Endodermal cell (in vitro differentiated cells): ENCODE results near the gene IBTK. TPM values are rescaled to one million over a fixed set of nuclear protein-coding genes. Genes with fewer than 3 reads are reported as not detected.

Source experiments
- DNase-seq: peaks from one replicate; pipeline ENCODE4 v3.0.0-alpha.2; 2017
- H3K27ac ChIP-seq: 2 replicates; pipeline ENCODE4 v1.5.1; 2013; ENCODE audit warnings: mild to moderate bottlenecking, low read depth, low read length, moderate library complexity
- H3K27me3 ChIP-seq: 2 replicates; pipeline ENCODE4 v1.6.1; 2013; ENCODE audit warnings: mild to moderate bottlenecking, low read length, moderate library complexity; ENCODE audit not compliant: insufficient read depth, control insufficient read depth, poor library complexity, severe bottlenecking
- H3K36me3 ChIP-seq: 2 replicates; pipeline ENCODE4 v1.7.0; 2013; ENCODE audit warnings: mild to moderate bottlenecking, low read length, moderate library complexity; ENCODE audit not compliant: control insufficient read depth, insufficient read depth
- H3K4me1 ChIP-seq: one replicate; pipeline ENCODE4 v1.7.0; 2013; ENCODE audit warnings: low read length; ENCODE audit not compliant: control insufficient read depth, insufficient read depth
- H3K4me3 ChIP-seq: 2 replicates; pipeline ENCODE4 v1.5.1; 2013; ENCODE audit warnings: mild to moderate bottlenecking, low read length, moderate library complexity
- H3K9ac ChIP-seq: 2 replicates; pipeline ENCODE4 v1.6.1; 2013; ENCODE audit warnings: mild to moderate bottlenecking, low read length, moderate library complexity; ENCODE audit not compliant: poor library complexity, severe bottlenecking; ENCODE audit errors: extremely low read depth
- H3K9me3 ChIP-seq: 2 replicates; pipeline ENCODE4 v1.6.1; 2013; ENCODE audit warnings: mild to moderate bottlenecking, low read length, moderate library complexity; ENCODE audit not compliant: control insufficient read depth
- H3K27ac Mint-ChIP-seq: 2 replicates; pipeline ENCODE4 v1.8.0; 2020; ENCODE audit warnings: mixed read lengths
- H3K27me3 Mint-ChIP-seq: 2 replicates; pipeline ENCODE4 v1.8.0; 2021; ENCODE audit warnings: mild to moderate bottlenecking, mixed read lengths; ENCODE audit not compliant: insufficient read depth
- H3K36me3 Mint-ChIP-seq: 2 replicates; pipeline ENCODE4 v1.8.0; 2020; ENCODE audit warnings: low read depth, mixed read lengths
- H3K4me1 Mint-ChIP-seq: 2 replicates; pipeline ENCODE4 v1.8.0; 2020; ENCODE audit warnings: mixed read lengths
- H3K4me3 Mint-ChIP-seq: 2 replicates; pipeline ENCODE4 v1.8.0; 2020; ENCODE audit warnings: mild to moderate bottlenecking, moderate library complexity, mixed read lengths
- H3K9me3 Mint-ChIP-seq: 2 replicates; pipeline ENCODE4 v1.8.0; 2020; ENCODE audit warnings: mild to moderate bottlenecking, mixed read lengths
- WGBS, 2 experiments: methylation state at CpG; one replicate each; pipeline versions ENCODE4 v1.1.5 to v1.1.7; 2013; ENCODE audit warnings: missing lambda C conversion rate in 2 of 2, mixed read lengths in 1 of 2; ENCODE audit not compliant: insufficient coverage in 1 of 2, insufficient read length in 1 of 2; 5-methylcytosine and 5-hydroxymethylcytosine counted together
- total RNA-seq, 2 donors: library from RNA; stranded (reverse); fragmentation: NEBNext Ultra II Directional in 1 of 2; extraction: Animal tissue kit (Norgen Biotek cat#: 25700) in 1 of 2; gene quantifications; 2 replicates in 1 of 2; 3 replicates in 1 of 2; pipeline ENCODE4 v1.2.1, GENCODE V29; 2021
- TF ChIP-seq, protein P1 (sequence below): fragments of 200-600 bp; sonication (generic); conservative IDR thresholded peaks from 2 replicates; pipeline ENCODE4 v1.5.0; 2021; ENCODE audit warnings: antibody characterized with exemption, mild to moderate bottlenecking

The IBTK gene
- total RNA-seq, 2 donors from 2014 or later = 35.8 to 46.2 TPM

DNA sequence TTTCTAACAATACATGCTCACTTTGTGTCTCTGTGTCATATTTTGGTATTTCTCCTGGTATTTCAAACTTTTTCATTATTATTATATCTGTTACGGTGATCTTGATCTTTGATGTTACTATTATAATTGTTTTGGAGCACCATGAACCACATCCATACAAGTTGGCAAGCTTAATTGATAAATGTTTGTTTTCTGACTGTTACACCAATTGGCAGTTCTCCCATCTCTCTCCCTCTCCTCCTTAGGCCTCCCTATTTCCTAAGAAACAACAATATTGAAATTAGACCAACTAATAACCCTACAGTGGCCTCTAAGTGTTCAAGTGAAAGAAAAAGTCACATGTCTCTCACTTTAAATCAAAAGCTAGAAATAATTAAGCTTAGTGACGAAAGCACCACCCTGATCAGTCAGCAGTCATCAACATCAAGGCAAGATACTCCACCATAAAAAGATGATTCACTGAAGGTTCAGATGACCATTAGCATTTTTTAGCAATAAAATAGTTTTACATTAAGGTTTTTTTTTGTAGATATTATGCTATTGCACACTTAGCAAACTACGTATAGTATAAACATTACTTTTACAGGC is 61.5 kb downstream of the IBTK start:
- H3K4me1 Mint-ChIP-seq = no peaks in the 10 kb centered on the region
- no peaks in the 10 kb centered on the region for H3K9me3 Mint-ChIP-seq
- Histone ChIP-seq H3K36me3 (peaks cover 89% of the 10 kb centered on the region), H3K9me3 (no peaks in the 10 kb centered on the region), H3K4me3 (no peak overlapping the region), H3K9ac (no peak overlapping the region), H3K27me3 (no peaks in the 10 kb centered on the region), H3K4me1 (no peaks in the 10 kb centered on the region), H3K27ac (no peak overlapping the region)
- TF ChIP-seq, protein P1, sequence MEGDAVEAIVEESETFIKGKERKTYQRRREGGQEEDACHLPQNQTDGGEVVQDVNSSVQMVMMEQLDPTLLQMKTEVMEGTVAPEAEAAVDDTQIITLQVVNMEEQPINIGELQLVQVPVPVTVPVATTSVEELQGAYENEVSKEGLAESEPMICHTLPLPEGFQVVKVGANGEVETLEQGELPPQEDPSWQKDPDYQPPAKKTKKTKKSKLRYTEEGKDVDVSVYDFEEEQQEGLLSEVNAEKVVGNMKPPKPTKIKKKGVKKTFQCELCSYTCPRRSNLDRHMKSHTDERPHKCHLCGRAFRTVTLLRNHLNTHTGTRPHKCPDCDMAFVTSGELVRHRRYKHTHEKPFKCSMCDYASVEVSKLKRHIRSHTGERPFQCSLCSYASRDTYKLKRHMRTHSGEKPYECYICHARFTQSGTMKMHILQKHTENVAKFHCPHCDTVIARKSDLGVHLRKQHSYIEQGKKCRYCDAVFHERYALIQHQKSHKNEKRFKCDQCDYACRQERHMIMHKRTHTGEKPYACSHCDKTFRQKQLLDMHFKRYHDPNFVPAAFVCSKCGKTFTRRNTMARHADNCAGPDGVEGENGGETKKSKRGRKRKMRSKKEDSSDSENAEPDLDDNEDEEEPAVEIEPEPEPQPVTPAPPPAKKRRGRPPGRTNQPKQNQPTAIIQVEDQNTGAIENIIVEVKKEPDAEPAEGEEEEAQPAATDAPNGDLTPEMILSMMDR = no peak
- no peak for DNase-seq
- H3K27me3 Mint-ChIP-seq = no peaks in the 10 kb centered on the region
- H3K27ac Mint-ChIP-seq = no peak overlapping the region
- H3K4me3 Mint-ChIP-seq = no peak overlapping the region
- H3K36me3 Mint-ChIP-seq = peaks cover 58% of the 10 kb centered on the region
- 94% methylated on average over 2 of the region's 3 CpGs; no CpG with 5 or more reads in 1 of the 2 experiments for whole genome bisulfite sequencing, 2 experiments

DNA sequence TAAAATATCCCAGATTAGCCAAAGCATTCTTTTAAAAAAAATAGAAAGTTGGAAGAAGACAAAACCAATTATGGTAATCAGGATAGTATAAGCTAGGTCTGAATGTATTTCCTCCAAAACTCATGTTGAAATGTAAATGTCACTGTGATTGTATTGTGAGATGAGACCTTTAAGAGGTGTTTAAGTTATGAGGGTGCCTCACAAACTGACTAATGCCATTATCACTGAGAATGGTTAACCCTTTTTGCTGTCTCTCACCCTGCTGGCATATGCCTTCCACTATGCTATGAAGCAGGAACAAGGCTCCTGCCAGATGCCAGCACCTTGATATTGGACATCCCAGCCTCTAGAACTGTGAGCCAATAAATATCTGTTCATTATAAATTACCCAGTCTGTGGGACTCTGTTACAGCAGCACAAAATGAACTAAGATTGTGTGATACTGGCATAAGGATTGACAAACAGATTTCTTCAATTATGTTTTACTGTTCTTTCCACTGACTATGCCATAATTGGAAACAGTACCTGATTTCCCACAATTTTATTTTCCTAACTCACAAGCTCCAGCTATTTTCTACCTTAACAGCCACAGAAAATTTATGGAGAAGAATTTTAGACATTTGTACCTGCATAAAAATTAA is 63.8 kb downstream of the IBTK start:
- TF ChIP-seq, protein P1 = no peak
- Mint-ChIP-seq H3K4me1 (no peaks in the 10 kb centered on the region), H3K27me3 (no peaks in the 10 kb centered on the region), H3K4me3 (no peak overlapping the region), H3K9me3 (no peaks in the 10 kb centered on the region), H3K36me3 (peaks cover 55% of the 10 kb centered on the region), H3K27ac (no peak overlapping the region)
- no peak for DNase-seq
- H3K9me3 ChIP-seq = no peaks in the 10 kb centered on the region
- no peak overlapping the region for H3K9ac ChIP-seq
- no peak overlapping the region for H3K4me3 ChIP-seq
- peaks cover 85% of the 10 kb centered on the region for H3K36me3 ChIP-seq
- no peaks in the 10 kb centered on the region for H3K4me1 ChIP-seq
- no peaks in the 10 kb centered on the region for H3K27me3 ChIP-seq
- no peak overlapping the region for H3K27ac ChIP-seq

DNA sequence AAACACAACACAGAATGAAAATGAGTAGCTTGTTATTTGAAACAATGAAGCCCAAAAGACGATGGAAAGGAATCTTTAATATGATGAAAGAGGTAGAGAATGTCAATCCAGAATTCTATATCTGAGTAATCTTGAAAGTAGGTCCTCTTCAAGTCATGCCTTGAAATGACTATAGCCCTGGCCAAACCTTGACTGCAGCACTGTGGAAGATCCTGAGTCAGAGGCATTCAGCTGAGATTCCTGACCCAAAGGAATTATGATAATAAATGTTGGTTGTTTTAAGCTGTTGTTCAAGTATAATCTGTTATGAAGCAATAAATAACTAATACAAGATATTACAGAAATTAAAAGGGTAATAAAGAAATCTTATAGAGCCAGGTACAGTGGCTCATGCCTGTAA is 64.8 kb downstream of the IBTK start:
- Histone ChIP-seq H3K4me3 (no peak overlapping the region), H3K27ac (no peak overlapping the region), H3K9ac (no peak overlapping the region), H3K27me3 (no peaks in the 10 kb centered on the region), H3K4me1 (no peaks in the 10 kb centered on the region), H3K36me3 (peaks cover 84% of the 10 kb centered on the region), H3K9me3 (no peaks in the 10 kb centered on the region)
- TF ChIP-seq, protein P1 = no peak
- Mint-ChIP-seq H3K27me3 (no peaks in the 10 kb centered on the region), H3K9me3 (no peaks in the 10 kb centered on the region), H3K4me3 (no peak overlapping the region), H3K27ac (no peak overlapping the region), H3K36me3 (peaks cover 48% of the 10 kb centered on the region), H3K4me1 (no peaks in the 10 kb centered on the region)
- no peak for DNase-seq
- 89 to 100% methylated on average over 1 of the region's 1 CpG for whole genome bisulfite sequencing, 2 experiments
